Muscle of arm (tissue), 12 donors: Measurements from ENCODE around the gene MGAT5. TPM values are rescaled to one million over a fixed set of nuclear protein-coding genes. Genes with fewer than 3 reads are reported as not detected.
"Not testable (repeated sequence)": the region's sequence is repeated elsewhere in the genome, so short reads cannot be mapped to it uniquely, and the experiment has no call there.

ENCODE experiments used
- DNase-seq: peaks from one replicate; pipeline ENCODE4 v3.0.0-alpha.2; 2013
- polyA plus RNA-seq, 12 donors: library from polyadenylated mRNA; unstranded; fragments of 120-200 nt; gene quantifications; one replicate each; pipeline ENCODE4 v1.2.1, GENCODE V29; 2013; ENCODE audit not compliant: insufficient read length in 12 of 12

MGAT5 gene
- polyA plus RNA-seq, 12 donors = 15.9 to 25.1 (median 20.2) TPM; not detected in 1

GRCh38 chr2:134463699-134464022 lies 209.8 kb downstream of the MGAT5 start:
- no peak for DNase-seq

GRCh38 chr2:134465228-134466105 lies 211.6 kb downstream of the MGAT5 start:
- DNase-seq = no peak

- DNase-seq = no peak
These were observed 212.3 kb downstream of the MGAT5 start for GRCh38 chr2:134466141-134466540.

GRCh38 chr2:134468164-134468563 lies 214.3 kb downstream of the MGAT5 start:
- no peak for DNase-seq

DNA sequence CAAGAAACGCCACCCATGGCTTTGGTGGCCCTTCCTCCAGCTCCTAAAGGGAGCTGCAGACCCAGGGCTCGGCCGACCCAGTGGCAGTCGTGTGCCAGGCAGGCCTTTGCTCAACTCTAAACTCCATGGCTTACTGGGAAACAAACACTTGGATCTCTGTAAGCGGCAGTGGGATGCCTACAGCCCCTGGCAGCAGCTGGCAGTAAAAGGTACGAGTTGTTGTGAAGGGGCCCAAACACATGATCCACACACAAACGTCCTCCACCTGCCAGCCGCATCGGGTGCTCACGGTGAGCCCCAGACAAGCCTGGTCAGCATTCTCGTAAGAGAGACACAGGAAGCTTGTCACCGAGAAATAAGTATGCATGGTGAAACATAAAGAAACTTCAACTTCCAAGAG lies 214.9 kb downstream of the MGAT5 start:
- no peak for DNase-seq

DNA sequence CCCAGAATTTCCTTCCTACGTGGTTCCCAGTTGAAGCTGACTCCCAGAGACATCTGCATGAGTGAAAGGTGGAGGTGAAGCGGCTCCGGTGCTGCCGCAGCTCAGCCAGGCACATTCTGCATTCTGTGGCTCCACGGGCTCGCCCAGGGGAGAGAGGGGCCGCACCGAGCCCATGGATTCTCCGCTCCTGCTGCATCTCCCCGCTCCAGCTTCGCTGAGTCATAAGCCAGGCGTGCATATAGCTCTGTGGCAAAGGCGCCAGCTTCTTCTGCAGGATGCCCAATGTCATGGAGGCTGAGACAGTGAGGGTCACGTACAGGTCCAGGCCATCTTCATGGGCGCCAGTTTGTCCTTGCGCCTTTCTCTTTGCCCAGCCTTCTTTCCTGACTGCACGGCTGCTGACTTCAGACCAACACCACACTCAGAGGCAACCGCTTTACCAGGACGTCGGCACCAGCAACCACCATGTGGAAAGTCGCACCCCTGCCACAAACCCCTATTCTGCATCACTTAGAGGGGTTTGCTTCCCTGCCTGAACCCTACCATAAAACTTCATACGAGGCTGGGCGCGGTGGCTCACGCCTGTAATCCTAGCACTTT lies 215.7 kb downstream of the MGAT5 start:
- DNase-seq = no peak

GRCh38 chr2:134470561-134471168 lies 216.8 kb downstream of the MGAT5 start:
- no peak for DNase-seq

GRCh38 chr2:134476982-134477381 lies 223.1 kb downstream of the MGAT5 start:
- not testable (repeated sequence) for DNase-seq

DNA sequence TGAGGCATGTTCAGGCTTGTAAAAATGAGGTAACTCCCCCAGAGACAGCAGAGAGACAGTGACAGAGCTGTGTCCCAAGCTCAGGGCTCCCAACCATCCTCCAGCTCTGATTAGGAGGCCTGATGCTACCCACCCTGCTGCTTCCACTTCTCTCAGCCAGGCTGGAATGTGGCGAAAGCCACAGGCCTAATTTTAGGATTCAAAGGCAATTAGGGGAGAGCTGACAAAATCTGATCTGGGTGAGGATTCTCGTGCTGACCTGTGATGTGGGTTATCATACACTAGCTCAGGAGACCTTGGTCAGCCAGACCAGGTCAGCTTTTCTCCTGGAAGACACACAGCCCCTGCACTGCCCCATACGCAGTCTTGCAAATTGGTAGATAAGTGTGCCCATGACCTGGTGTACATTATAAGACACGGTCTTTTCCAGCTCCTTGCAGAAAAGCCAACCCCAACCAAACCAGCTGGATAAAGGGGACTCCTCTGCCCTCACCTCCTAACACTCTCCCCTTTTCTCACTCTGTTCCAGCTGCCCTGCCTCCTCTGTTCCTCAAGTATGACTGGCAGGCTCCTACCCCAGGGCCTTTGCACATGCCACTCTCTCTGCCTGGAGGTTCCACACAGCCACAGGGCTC lies 225.9 kb downstream of the MGAT5 start:
- DNase-seq = no peak

DNA sequence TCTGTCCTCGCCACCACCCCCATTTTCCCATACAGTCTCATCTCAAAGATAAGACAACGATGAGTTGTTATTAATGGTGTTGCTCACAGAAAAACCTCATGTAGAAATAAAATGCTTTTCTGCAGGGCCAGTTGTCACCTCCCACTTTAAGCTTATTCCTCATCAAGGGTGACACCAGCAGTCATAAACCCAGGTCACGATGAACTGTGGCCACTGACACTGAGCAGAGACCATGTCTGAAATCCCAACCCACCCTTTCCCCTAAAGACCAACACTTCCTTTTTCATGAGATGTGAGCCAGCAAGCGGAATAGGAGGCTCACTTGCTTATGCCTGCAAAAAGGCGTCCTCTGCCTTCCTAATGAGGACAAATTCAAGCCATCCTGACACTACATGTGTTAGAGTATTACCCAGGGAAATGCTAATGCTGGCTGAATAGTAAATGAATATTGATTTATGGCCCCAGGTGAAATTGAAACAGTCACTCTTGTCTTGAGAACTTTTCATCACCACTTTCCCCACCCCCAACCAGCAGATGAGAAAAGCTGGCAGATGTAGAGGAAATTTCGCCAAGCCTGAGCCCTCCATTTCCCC lies 228.4 kb downstream of the MGAT5 start:
- DNase-seq = no peak

GRCh38 chr2:134482766-134483340 lies 229.0 kb downstream of the MGAT5 start:
- DNase-seq = no peak

DNA sequence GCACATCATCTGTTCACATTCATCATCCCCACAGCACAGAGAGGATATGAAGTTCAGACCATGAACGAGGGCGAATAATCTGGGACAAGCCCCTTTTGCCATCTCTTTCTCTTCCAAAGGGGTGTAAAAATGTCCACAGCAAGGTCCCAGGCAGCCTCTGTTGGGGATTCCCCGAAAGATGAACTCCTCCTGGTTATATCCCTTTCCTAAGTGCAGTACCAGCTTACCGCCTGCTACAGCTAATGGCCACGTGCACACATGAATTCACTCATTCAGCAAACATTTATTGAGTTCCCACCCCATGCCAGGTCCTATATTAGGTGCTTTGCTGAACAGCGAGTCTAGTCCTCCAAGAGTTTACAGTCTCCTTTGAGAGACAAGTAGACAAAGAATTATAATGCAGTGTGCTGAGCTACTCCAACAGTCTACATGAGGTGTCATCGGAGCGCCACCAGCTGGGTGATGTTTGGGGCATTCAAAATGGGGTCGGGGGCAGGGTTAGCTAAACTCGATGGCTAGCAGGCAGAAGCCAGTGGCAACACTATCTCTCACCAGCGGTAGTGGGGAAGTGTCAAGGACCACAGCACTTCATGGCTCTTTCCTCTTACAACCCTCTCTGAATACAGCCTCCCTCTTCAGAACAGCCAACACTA lies 236.0 kb downstream of the MGAT5 start:
- DNase-seq = no peak

DNA sequence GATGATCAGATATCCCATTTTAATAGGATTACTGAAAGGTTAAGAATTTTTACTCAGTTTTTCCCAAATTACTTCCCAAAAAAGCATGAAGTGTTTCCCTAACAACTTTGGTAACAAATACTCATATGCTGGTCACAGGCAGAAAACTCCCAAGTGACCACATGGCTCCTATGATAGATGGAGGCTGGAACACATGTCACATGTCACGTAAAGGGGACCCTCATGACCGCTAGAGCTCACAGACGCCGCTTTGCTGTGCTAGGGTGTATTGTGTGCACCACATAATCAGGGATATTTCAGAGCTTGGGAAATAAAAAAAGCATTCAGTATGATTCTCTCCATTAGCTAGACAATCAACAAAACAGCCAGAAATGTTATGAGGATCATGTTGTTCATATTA lies 236.7 kb downstream of the MGAT5 start:
- no peak for DNase-seq

DNA sequence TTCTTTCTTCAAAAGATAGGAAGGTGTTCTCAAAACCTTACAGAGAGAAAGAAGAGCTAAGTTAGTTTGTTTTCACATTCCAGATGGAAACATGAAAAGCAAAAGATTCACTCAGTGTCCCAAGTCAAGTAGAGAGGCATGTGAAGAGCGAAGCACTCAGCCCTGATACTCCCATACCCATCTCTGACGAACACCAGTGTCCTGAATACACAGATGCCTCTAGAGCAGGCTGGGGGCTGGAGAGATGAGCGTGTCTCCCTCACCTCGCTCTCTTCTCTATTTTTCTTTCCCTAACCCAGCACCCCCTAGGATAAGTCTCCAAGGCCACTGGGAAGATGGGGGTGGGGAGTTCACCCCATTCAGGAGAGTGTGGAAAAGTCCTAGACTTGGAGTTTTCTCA lies 237.2 kb downstream of the MGAT5 start:
- no peak for DNase-seq

DNA sequence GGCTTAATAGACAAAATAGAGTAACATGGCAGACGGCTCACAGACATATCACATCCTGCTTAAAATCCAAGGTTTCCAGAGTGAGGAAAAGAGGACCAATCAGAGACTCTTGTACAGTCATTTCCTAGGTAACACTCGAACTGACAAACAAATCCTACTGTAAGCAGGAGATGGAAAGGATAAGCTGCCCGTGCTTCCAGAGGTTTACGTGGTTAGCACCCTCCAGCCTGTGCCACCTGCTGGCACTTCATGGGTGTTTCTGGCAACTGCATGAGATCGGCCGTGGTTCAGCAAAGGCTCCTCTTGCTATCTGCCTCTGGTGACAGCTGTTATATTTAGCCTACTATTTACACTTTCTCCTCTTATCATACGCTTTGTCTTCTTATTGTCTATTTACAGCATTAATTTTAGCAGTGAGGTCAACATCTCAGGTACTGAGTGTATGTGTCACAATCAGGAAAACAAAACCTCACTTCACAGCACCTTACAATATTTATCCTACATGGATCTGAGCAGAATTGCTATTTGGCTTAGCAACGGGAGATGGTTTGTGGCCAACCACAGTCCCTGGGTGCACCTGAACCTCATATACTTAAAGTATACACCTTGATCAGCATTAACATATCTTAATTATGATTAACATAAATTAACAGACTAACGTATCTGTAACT lies 238.0 kb downstream of the MGAT5 start:
- no peak for DNase-seq

DNA sequence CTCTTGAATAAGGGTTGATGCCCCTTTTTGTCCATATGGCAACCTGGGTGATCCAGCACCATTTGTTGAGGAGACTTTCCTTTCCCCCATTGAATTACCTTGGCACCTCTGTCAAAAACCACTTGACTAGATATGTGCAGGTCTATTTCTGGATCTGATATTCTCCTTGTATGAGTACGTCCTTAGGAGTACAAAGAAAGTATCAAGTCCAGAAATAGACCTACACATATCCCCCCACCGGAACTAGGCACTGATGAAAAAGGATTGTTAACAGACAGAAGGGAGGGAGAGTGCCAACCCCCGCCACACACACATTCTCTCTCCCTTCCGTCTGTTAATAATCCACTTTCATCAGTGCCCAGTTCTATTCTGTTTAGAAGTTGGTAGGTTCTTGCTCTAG lies 239.9 kb downstream of the MGAT5 start:
- no peak for DNase-seq

GRCh38 chr2:134498654-134499053 lies 244.8 kb downstream of the MGAT5 start:
- no peak for DNase-seq

GRCh38 chr2:134499307-134499926 lies 245.5 kb downstream of the MGAT5 start:
- DNase-seq = no peak

DNA sequence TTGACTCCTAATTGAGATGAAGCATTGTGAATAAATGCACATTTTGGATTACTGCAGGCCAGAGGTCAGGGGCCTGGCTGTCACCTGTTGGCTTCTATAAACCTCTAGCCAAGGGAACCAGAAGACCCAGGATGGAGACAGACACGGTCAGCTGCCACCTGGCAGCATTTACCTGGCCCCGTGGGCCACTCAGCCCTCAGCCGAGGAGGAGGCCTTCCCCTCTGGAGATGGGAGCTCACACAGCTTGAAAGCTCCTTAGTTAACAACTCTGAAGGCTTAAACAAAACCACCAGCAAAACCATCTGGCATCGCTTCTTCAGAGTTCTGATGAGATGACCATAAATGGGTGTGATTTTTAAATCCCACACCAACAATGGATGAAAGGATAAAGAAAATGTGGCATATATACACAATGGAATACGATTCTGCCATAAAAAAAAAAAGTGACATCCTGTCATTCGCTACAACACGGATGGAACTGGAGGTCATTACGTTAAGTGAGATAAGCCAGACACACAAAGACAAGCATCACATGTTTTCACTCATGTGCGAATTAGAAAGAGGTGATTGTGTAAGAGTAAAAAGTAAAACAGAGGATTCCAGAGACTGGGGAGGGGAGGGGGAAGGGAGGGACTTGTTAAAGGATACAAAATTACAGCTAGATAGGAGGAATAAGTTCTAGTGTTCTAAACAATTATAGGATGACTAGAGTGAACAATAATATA lies 246.5 kb downstream of the MGAT5 start:
- DNase-seq = no peak
